HepG2 (cell line): Measurements from ENCODE around the gene CENPE. TPM values are rescaled to one million over a fixed set of nuclear protein-coding genes. Genes with fewer than 3 reads are reported as not detected.

Experiments used
- GATAD1 ChIP-seq: IDR thresholded peaks from 2 replicates; pipeline ENCODE4 v1.6.1; 2016; ENCODE audit warnings: missing genetic modification reagents, missing compliant biosample characterization
- GTF2F1 ChIP-seq: fragments of 150-350 bp; IDR thresholded peaks from 2 replicates; pipeline ENCODE4 v1.6.1; 2014; ENCODE audit warnings: low read length
- HNF1A ChIP-seq, 2 experiments: sonication (generic) in 1 of 2; formaldehyde crosslinking in 1 of 2; IDR thresholded peaks; 2 replicates each; pipeline versions ENCODE4 v1.4.0 to v1.6.1; 2016 to 2020; ENCODE audit warnings: borderline replicate concordance in 1 of 2, low read depth in 1 of 2, mild to moderate bottlenecking in 1 of 2, missing genetic modification reagents in 1 of 2
- HOXA9 ChIP-seq: sonication (generic); formaldehyde crosslinking; IDR thresholded peaks from 2 replicates; pipeline ENCODE4 v1.8.1; 2022; ENCODE audit warnings: missing genetic modification reagents, mild to moderate bottlenecking, moderate library complexity, borderline replicate concordance
- NFE2 ChIP-seq: sonication (generic); formaldehyde crosslinking; IDR thresholded peaks from 2 replicates; pipeline ENCODE4 v1.4.0; 2020; ENCODE audit warnings: missing genetic modification reagents
- SRSF4 ChIP-seq: fragments of 200-400 bp; formaldehyde crosslinking; IDR thresholded peaks from one replicate; pipeline ENCODE4 v1.6.1; 2018; ENCODE audit warnings: mild to moderate bottlenecking, low read depth, low read length, moderate library complexity; ENCODE audit not compliant: poor library complexity, severe bottlenecking
- ZNF264 ChIP-seq: sonication (generic); formaldehyde crosslinking; IDR thresholded peaks from 2 replicates; pipeline ENCODE4 v1.4.0; 2020; ENCODE audit warnings: missing genetic modification reagents
- ZNF557 ChIP-seq: sonication (generic); formaldehyde crosslinking; IDR thresholded peaks from 2 replicates; pipeline ENCODE4 v1.4.0; 2020; ENCODE audit warnings: missing genetic modification reagents
- ZNF562 ChIP-seq: sonication (generic); formaldehyde crosslinking; IDR thresholded peaks from 2 replicates; pipeline ENCODE4 v1.8.0; 2022; ENCODE audit warnings: missing genetic modification reagents, borderline replicate concordance
- ZNF567 ChIP-seq: sonication (generic); formaldehyde crosslinking; IDR thresholded peaks from 2 replicates; pipeline ENCODE4 v1.8.1; 2023; ENCODE audit warnings: mild to moderate bottlenecking, missing genetic modification reagents, borderline replicate concordance
- ZNF572 ChIP-seq: sonication (generic); formaldehyde crosslinking; IDR thresholded peaks from 2 replicates; pipeline ENCODE4 v1.5.1; 2020; ENCODE audit warnings: mild to moderate bottlenecking, missing genetic modification reagents
- ZNF615 ChIP-seq: sonication (generic); formaldehyde crosslinking; IDR thresholded peaks from 2 replicates; pipeline ENCODE4 v1.5.0; 2020; ENCODE audit warnings: mild to moderate bottlenecking, missing genetic modification reagents, borderline replicate concordance
- ZNF766 ChIP-seq: sonication (generic); formaldehyde crosslinking; IDR thresholded peaks from 2 replicates; pipeline ENCODE4 v1.5.0; 2020; ENCODE audit warnings: missing genetic modification reagents, borderline replicate concordance
- ZSCAN29 ChIP-seq: sonication (generic); formaldehyde crosslinking; conservative IDR thresholded peaks from 2 replicates; pipeline ENCODE4 v1.4.0; 2020; ENCODE audit warnings: mild to moderate bottlenecking, missing genetic modification reagents
- polyA plus RNA-seq, 8 experiments: library from polyadenylated mRNA; depleted of rRNA in 3 of 8; stranded (reverse) in 7 of 8; unstranded in 1 of 8; fragments of >200 nt; fragmentation: Illumina TruSeq in 4 of 8; extraction: Trizol in 4 of 8; gene quantifications; 2 replicates each; pipeline versions ENCODE4 v1.2.1 to v1.2.3, GENCODE V29; 2011 to 2016; ENCODE audit warnings: low read depth in 4 of 8, missing spikeins in 1 of 8, mixed read lengths in 1 of 8; ENCODE audit not compliant: insufficient read depth in 1 of 8
- total RNA-seq, 5 experiments: library from RNA; depleted of rRNA; stranded (reverse); fragments of >200 nt; fragmentation: Illumina TruSeq; extraction: Trizol; gene quantifications; 2 replicates each; pipeline ENCODE4 v1.2.3, GENCODE V29; 2016; ENCODE audit warnings: low read depth in 1 of 5
- TF ChIP-seq, protein P1 (sequence below): sonication (generic); formaldehyde crosslinking; IDR thresholded peaks from 2 replicates; pipeline ENCODE4 v1.5.1; 2020; ENCODE audit warnings: mild to moderate bottlenecking, missing genetic modification reagents, moderate library complexity
- TF ChIP-seq, protein P2 (sequence below): sonication (generic); formaldehyde crosslinking; IDR thresholded peaks from 2 replicates; pipeline ENCODE4 v1.4.0; 2020; ENCODE audit warnings: missing genetic modification reagents

CENPE gene
- total and polyA plus RNA-seq, 2 of the 13 experiments (the other 11 are each of a cell fraction or from before 2014, with no cell fraction given) = 2.1 to 19.8 TPM

- TF ChIP-seq HNF1A (IDR thresholded peaks at IDR 0.05; ENCODE audit: low read depth) (no peak), HNF1A (CRISPR knock-in tag; IDR thresholded peaks at IDR 0.05; ENCODE audit: borderline replicate concordance) (0 out of 2 replicates have a peak, but pooled peaks have one; percentile 49), SRSF4 (no peak), ZNF766 (CRISPR knock-in tag) (no peak), ZNF615 (no peak), HOXA9 (no peak), GATAD1 (CRISPR knock-in tag) (peak; percentile 74; the same call in 1 of the 2 replicates), ZNF557 (CRISPR knock-in tag) (no peak), ZSCAN29 (CRISPR knock-in tag) (peak; percentile 83; the same call in 1 of the 2 replicates), ZNF572 (CRISPR knock-in tag) (peak; percentile 59; the same call in 1 of the 2 replicates), NFE2 (CRISPR knock-in tag) (no peak), ZNF562 (no peak), ZNF264 (CRISPR knock-in tag) (peak; percentile 66; the same call in 1 of the 2 replicates), GTF2F1 (no peak), ZNF567 (CRISPR knock-in tag) (no peak)
- TF ChIP-seq, protein P1, sequence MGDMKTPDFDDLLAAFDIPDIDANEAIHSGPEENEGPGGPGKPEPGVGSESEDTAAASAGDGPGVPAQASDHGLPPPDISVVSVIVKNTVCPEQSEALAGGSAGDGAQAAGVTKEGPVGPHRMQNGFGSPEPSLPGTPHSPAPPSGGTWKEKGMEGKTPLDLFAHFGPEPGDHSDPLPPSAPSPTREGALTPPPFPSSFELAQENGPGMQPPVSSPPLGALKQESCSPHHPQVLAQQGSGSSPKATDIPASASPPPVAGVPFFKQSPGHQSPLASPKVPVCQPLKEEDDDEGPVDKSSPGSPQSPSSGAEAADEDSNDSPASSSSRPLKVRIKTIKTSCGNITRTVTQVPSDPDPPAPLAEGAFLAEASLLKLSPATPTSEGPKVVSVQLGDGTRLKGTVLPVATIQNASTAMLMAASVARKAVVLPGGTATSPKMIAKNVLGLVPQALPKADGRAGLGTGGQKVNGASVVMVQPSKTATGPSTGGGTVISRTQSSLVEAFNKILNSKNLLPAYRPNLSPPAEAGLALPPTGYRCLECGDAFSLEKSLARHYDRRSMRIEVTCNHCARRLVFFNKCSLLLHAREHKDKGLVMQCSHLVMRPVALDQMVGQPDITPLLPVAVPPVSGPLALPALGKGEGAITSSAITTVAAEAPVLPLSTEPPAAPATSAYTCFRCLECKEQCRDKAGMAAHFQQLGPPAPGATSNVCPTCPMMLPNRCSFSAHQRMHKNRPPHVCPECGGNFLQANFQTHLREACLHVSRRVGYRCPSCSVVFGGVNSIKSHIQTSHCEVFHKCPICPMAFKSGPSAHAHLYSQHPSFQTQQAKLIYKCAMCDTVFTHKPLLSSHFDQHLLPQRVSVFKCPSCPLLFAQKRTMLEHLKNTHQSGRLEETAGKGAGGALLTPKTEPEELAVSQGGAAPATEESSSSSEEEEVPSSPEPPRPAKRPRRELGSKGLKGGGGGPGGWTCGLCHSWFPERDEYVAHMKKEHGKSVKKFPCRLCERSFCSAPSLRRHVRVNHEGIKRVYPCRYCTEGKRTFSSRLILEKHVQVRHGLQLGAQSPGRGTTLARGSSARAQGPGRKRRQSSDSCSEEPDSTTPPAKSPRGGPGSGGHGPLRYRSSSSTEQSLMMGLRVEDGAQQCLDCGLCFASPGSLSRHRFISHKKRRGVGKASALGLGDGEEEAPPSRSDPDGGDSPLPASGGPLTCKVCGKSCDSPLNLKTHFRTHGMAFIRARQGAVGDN = peak; percentile 75
- TF ChIP-seq, protein P2, sequence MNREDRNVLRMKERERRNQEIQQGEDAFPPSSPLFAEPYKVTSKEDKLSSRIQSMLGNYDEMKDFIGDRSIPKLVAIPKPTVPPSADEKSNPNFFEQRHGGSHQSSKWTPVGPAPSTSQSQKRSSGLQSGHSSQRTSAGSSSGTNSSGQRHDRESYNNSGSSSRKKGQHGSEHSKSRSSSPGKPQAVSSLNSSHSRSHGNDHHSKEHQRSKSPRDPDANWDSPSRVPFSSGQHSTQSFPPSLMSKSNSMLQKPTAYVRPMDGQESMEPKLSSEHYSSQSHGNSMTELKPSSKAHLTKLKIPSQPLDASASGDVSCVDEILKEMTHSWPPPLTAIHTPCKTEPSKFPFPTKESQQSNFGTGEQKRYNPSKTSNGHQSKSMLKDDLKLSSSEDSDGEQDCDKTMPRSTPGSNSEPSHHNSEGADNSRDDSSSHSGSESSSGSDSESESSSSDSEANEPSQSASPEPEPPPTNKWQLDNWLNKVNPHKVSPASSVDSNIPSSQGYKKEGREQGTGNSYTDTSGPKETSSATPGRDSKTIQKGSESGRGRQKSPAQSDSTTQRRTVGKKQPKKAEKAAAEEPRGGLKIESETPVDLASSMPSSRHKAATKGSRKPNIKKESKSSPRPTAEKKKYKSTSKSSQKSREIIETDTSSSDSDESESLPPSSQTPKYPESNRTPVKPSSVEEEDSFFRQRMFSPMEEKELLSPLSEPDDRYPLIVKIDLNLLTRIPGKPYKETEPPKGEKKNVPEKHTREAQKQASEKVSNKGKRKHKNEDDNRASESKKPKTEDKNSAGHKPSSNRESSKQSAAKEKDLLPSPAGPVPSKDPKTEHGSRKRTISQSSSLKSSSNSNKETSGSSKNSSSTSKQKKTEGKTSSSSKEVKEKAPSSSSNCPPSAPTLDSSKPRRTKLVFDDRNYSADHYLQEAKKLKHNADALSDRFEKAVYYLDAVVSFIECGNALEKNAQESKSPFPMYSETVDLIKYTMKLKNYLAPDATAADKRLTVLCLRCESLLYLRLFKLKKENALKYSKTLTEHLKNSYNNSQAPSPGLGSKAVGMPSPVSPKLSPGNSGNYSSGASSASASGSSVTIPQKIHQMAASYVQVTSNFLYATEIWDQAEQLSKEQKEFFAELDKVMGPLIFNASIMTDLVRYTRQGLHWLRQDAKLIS (CRISPR knock-in tag) = no peak
Measured at GRCh38 chr4:103198111-103198765, at the start of gene CENPE (continued).
